ENCODE results near the gene CDR2.

The CDR2 gene

GRCh38 chr16:22395960-22396359, 21.5 kb upstream of the CDR2 start:
- no peak for DNase-seq
- H3K4me1 ChIP-seq (ENCODE audit: control extremely low read depth in 1 of 4, control insufficient read depth in 4 of 4, insufficient read depth in 4 of 4, low read length in 3 of 4) = peaks cover 0 to 4% (median 1%) of the 10 kb centered on the region in 4 experiments
- no peak overlapping the region for H3K27ac ChIP-seq (ENCODE audit: insufficient read depth in 1 of 2, low read depth in 1 of 2, low read length in 2 of 2, poor library complexity in 1 of 2, severe bottlenecking in 2 of 2)
- POLR2A ChIA-PET = no interaction called here
- H3K27me3 ChIP-seq (replicated peaks in 2 of 5; ENCODE audit: control insufficient read depth in 4 of 5, insufficient read depth in 5 of 5, low read length in 4 of 5) = no peaks in the 10 kb centered on the region
- H3K9me3 ChIP-seq (ENCODE audit: control extremely low read depth in 1 of 5, control insufficient read depth in 4 of 5, insufficient read depth in 2 of 5, low read depth in 1 of 5, low read length in 4 of 5) = no peaks in the 10 kb centered on the region
- 100% methylated on average over 2 of the region's 4 CpGs for WGBS (ENCODE audit: insufficient coverage)
- H3K4me3 ChIP-seq (ENCODE audit: control insufficient read depth in 1 of 7, extremely low read depth in 1 of 7, insufficient read depth in 4 of 7, low read depth in 2 of 7, low read length in 6 of 7) = no peak overlapping the region
- no peaks in the 10 kb centered on the region for H3K36me3 ChIP-seq (ENCODE audit: control insufficient read depth in 4 of 4, insufficient read depth in 4 of 4, low read length in 3 of 4)
- CTCF ChIA-PET = no interaction called here

GRCh38 chr16:22394121-22394520, 19.7 kb upstream of the CDR2 start:
- Histone ChIP-seq H3K36me3 (ENCODE audit: control insufficient read depth in 4 of 4, insufficient read depth in 4 of 4, low read length in 3 of 4) (no peaks in the 10 kb centered on the region), H3K4me1 (ENCODE audit: control extremely low read depth in 1 of 4, control insufficient read depth in 4 of 4, insufficient read depth in 4 of 4, low read length in 3 of 4) (no peaks in the 10 kb centered on the region), H3K27ac (ENCODE audit: insufficient read depth in 1 of 2, low read depth in 1 of 2, low read length in 2 of 2, poor library complexity in 1 of 2, severe bottlenecking in 2 of 2) (no peak overlapping the region), H3K9me3 (ENCODE audit: control extremely low read depth in 1 of 5, control insufficient read depth in 4 of 5, insufficient read depth in 2 of 5, low read depth in 1 of 5, low read length in 4 of 5) (no peaks in the 10 kb centered on the region), H3K4me3 (ENCODE audit: control insufficient read depth in 1 of 7, extremely low read depth in 1 of 7, insufficient read depth in 4 of 7, low read depth in 2 of 7, low read length in 6 of 7) (no peak overlapping the region), H3K27me3 (replicated peaks in 2 of 5; ENCODE audit: control insufficient read depth in 4 of 5, insufficient read depth in 5 of 5, low read length in 4 of 5) (no peaks in the 10 kb centered on the region)
- no CpG with 5 or more reads among the region's 1 CpG for WGBS (ENCODE audit: insufficient coverage)
- no peak for DNase-seq
- ChIA-PET POLR2A (no interaction called here), CTCF (no interaction called here)

GRCh38 chr16:22388101-22388644, 13.8 kb upstream of the CDR2 start:
- no peak overlapping the region for H3K27ac ChIP-seq (ENCODE audit: insufficient read depth in 1 of 2, low read depth in 1 of 2, low read length in 2 of 2, poor library complexity in 1 of 2, severe bottlenecking in 2 of 2)
- no peak overlapping the region for H3K4me3 ChIP-seq (ENCODE audit: control insufficient read depth in 1 of 7, extremely low read depth in 1 of 7, insufficient read depth in 4 of 7, low read depth in 2 of 7, low read length in 6 of 7)
- ChIA-PET CTCF (no interaction called here), POLR2A (no interaction called here)
- no peak for DNase-seq
- H3K27me3 ChIP-seq (replicated peaks in 2 of 5; ENCODE audit: control insufficient read depth in 4 of 5, insufficient read depth in 5 of 5, low read length in 4 of 5) = no peaks in the 10 kb centered on the region
- H3K4me1 ChIP-seq (ENCODE audit: control extremely low read depth in 1 of 4, control insufficient read depth in 4 of 4, insufficient read depth in 4 of 4, low read length in 3 of 4) = no peaks in the 10 kb centered on the region
- WGBS (ENCODE audit: insufficient coverage) = 100% methylated on average over 2 of the region's 3 CpGs
- H3K36me3 ChIP-seq (ENCODE audit: control insufficient read depth in 4 of 4, insufficient read depth in 4 of 4, low read length in 3 of 4) = no peaks in the 10 kb centered on the region
- H3K9me3 ChIP-seq (ENCODE audit: control extremely low read depth in 1 of 5, control insufficient read depth in 4 of 5, insufficient read depth in 2 of 5, low read depth in 1 of 5, low read length in 4 of 5) = no peaks in the 10 kb centered on the region

GRCh38 chr16:22386976-22387375, 12.6 kb upstream of the CDR2 start:
- no peaks in the 10 kb centered on the region for H3K4me1 ChIP-seq (ENCODE audit: control extremely low read depth in 1 of 4, control insufficient read depth in 4 of 4, insufficient read depth in 4 of 4, low read length in 3 of 4)
- H3K4me3 ChIP-seq (ENCODE audit: control insufficient read depth in 1 of 7, extremely low read depth in 1 of 7, insufficient read depth in 4 of 7, low read depth in 2 of 7, low read length in 6 of 7) = no peak overlapping the region
- no peaks in the 10 kb centered on the region for H3K27me3 ChIP-seq (replicated peaks in 2 of 5; ENCODE audit: control insufficient read depth in 4 of 5, insufficient read depth in 5 of 5, low read length in 4 of 5)
- no peak overlapping the region for H3K27ac ChIP-seq (ENCODE audit: insufficient read depth in 1 of 2, low read depth in 1 of 2, low read length in 2 of 2, poor library complexity in 1 of 2, severe bottlenecking in 2 of 2)
- POLR2A ChIA-PET = no interaction called here
- no peaks in the 10 kb centered on the region for H3K9me3 ChIP-seq (ENCODE audit: control extremely low read depth in 1 of 5, control insufficient read depth in 4 of 5, insufficient read depth in 2 of 5, low read depth in 1 of 5, low read length in 4 of 5)
- WGBS (ENCODE audit: insufficient coverage) = 94% methylated on average over 2 of the region's 2 CpGs
- CTCF ChIA-PET = no interaction called here
- DNase-seq = no peak
- H3K36me3 ChIP-seq (ENCODE audit: control insufficient read depth in 4 of 4, insufficient read depth in 4 of 4, low read length in 3 of 4) = no peaks in the 10 kb centered on the region

- no peak overlapping the region for H3K27ac ChIP-seq (ENCODE audit: insufficient read depth in 1 of 2, low read depth in 1 of 2, low read length in 2 of 2, poor library complexity in 1 of 2, severe bottlenecking in 2 of 2)
- no peaks in the 10 kb centered on the region for H3K4me1 ChIP-seq (ENCODE audit: control extremely low read depth in 1 of 4, control insufficient read depth in 4 of 4, insufficient read depth in 4 of 4, low read length in 3 of 4)
- 92% methylated on average over 1 of the region's 3 CpGs for WGBS (ENCODE audit: insufficient coverage)
- no peaks in the 10 kb centered on the region for H3K9me3 ChIP-seq (ENCODE audit: control extremely low read depth in 1 of 5, control insufficient read depth in 4 of 5, insufficient read depth in 2 of 5, low read depth in 1 of 5, low read length in 4 of 5)
- ChIA-PET POLR2A (no interaction called here), CTCF (no interaction called here)
- no peak overlapping the region for H3K4me3 ChIP-seq (ENCODE audit: control insufficient read depth in 1 of 7, extremely low read depth in 1 of 7, insufficient read depth in 4 of 7, low read depth in 2 of 7, low read length in 6 of 7)
- no peaks in the 10 kb centered on the region for H3K27me3 ChIP-seq (replicated peaks in 2 of 5; ENCODE audit: control insufficient read depth in 4 of 5, insufficient read depth in 5 of 5, low read length in 4 of 5)
- H3K36me3 ChIP-seq (ENCODE audit: control insufficient read depth in 4 of 4, insufficient read depth in 4 of 4, low read length in 3 of 4) = no peaks in the 10 kb centered on the region
- no peak for DNase-seq
These were observed 10.8 kb upstream of the CDR2 start for GRCh38 chr16:22385196-22385595.

GRCh38 chr16:22383827-22384226, 9.4 kb upstream of the CDR2 start:
- Histone ChIP-seq H3K36me3 (ENCODE audit: control insufficient read depth in 4 of 4, insufficient read depth in 4 of 4, low read length in 3 of 4) (no peaks in the 10 kb centered on the region), H3K27me3 (replicated peaks in 2 of 5; ENCODE audit: control insufficient read depth in 4 of 5, insufficient read depth in 5 of 5, low read length in 4 of 5) (no peaks in the 10 kb centered on the region), H3K9me3 (ENCODE audit: control extremely low read depth in 1 of 5, control insufficient read depth in 4 of 5, insufficient read depth in 2 of 5, low read depth in 1 of 5, low read length in 4 of 5) (no peaks in the 10 kb centered on the region), H3K4me1 (ENCODE audit: control extremely low read depth in 1 of 4, control insufficient read depth in 4 of 4, insufficient read depth in 4 of 4, low read length in 3 of 4) (no peaks in the 10 kb centered on the region), H3K27ac (ENCODE audit: insufficient read depth in 1 of 2, low read depth in 1 of 2, low read length in 2 of 2, poor library complexity in 1 of 2, severe bottlenecking in 2 of 2) (no peak overlapping the region), H3K4me3 (ENCODE audit: control insufficient read depth in 1 of 7, extremely low read depth in 1 of 7, insufficient read depth in 4 of 7, low read depth in 2 of 7, low read length in 6 of 7) (no peak overlapping the region)
- WGBS (ENCODE audit: insufficient coverage) = 100% methylated on average over 1 of the region's 3 CpGs
- no peak for DNase-seq
- POLR2A ChIA-PET = no interaction called here
- CTCF ChIA-PET = no interaction called here

GRCh38 chr16:22381392-22381791, 7.0 kb upstream of the CDR2 start:
- no peaks in the 10 kb centered on the region for H3K9me3 ChIP-seq (ENCODE audit: control extremely low read depth in 1 of 5, control insufficient read depth in 4 of 5, insufficient read depth in 2 of 5, low read depth in 1 of 5, low read length in 4 of 5)
- no peak overlapping the region for H3K4me3 ChIP-seq (ENCODE audit: control insufficient read depth in 1 of 7, extremely low read depth in 1 of 7, insufficient read depth in 4 of 7, low read depth in 2 of 7, low read length in 6 of 7)
- no peaks in the 10 kb centered on the region for H3K36me3 ChIP-seq (ENCODE audit: control insufficient read depth in 4 of 4, insufficient read depth in 4 of 4, low read length in 3 of 4)
- ChIA-PET POLR2A (no interaction called here), CTCF (no interaction called here)
- H3K4me1 ChIP-seq (ENCODE audit: control extremely low read depth in 1 of 4, control insufficient read depth in 4 of 4, insufficient read depth in 4 of 4, low read length in 3 of 4) = no peaks in the 10 kb centered on the region
- H3K27me3 ChIP-seq (replicated peaks in 2 of 5; ENCODE audit: control insufficient read depth in 4 of 5, insufficient read depth in 5 of 5, low read length in 4 of 5) = no peaks in the 10 kb centered on the region
- no peak overlapping the region for H3K27ac ChIP-seq (ENCODE audit: insufficient read depth in 1 of 2, low read depth in 1 of 2, low read length in 2 of 2, poor library complexity in 1 of 2, severe bottlenecking in 2 of 2)
- DNase-seq = no peak
